GM18858 (cell line): Measurements from ENCODE around the gene SNIP1.
"Not testable (repeated sequence)": the region's sequence is repeated elsewhere in the genome, so short reads cannot be mapped to it uniquely, and the experiment has no call there.

Experiments
- ATAC-seq: cut with Tn5 transposase; IDR thresholded peaks from one replicate; pipeline ENCODE4 v1.9.1; 2021; ENCODE audit not compliant: unreplicated experiment

The SNIP1 gene

DNA sequence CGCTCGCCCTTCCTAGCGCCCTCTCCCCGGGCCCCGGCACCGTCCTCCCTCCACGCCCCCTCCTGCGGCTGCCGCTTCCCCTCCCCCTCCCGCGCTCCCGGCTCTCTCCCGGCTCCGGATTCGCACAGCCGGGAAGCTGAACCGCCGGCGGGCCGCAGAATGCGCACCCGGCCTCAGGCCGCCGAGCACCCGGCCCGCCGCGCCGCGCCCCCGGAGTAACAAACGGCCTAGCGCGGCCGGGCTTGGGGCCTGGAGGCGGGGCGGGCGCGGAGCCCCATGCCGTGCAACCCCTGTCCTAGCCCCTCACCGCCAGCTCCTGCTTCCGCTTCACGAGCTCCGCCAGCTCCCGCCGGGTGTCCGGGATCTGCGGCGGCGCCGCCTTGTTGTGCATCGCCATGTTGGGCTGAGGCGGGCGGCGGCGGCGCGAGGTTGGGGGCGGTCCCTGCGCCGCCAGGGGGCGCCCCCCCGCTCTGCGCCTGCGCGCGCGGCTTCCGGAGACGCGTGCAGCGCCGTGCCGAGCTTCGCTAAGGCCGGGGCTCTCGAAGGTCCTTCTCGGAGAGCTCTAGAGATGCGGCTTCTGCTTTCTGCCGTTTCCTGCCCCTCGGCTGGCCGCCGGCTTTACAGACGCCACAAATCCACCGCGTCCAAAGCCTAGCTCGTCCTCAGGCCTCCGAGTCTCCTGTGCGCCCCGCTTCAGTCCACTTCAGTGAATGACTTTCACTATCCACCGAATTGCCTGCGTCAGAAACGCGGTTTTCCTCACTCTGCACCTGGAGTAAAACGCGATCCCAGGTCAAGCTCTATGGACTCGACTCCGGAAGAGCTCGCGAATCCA is 39.5 kb downstream of the SNIP1 start, which contains the start of gene MEAF6:
MEAF6 (minus strand) TSS at position 417 of the 835 bp plus-strand sequence; CDS start at position 397, 20 bp downstream.
- peak; percentile 74 for ATAC-seq

DNA sequence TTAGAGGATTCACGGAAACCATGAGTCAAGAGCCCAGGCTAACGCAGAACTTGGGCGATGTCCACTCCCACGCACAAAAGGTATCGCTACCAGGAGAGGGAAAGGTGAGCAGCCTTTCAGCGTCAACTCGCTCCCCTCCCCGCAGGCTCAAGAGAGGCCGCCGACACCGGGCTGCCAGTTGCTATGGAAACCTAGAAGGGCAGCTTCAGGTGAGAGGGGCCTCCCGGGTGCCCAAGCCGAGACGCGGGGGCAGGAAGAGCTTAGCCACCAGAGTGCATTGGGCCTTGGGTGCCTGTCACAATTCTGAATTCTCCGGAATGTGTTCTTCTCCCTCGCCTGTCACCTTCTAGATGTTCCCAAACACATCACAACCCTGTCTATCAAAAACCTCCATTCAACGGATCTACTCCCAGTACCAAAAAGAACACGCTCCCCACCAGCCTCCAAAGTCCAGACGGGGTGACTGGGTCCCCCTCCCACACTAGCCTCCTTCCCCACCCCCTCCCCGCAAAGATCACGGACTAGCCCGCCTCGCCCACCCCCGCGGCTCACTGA is 40.2 kb downstream of the SNIP1 start:
- no peak for ATAC-seq

DNA sequence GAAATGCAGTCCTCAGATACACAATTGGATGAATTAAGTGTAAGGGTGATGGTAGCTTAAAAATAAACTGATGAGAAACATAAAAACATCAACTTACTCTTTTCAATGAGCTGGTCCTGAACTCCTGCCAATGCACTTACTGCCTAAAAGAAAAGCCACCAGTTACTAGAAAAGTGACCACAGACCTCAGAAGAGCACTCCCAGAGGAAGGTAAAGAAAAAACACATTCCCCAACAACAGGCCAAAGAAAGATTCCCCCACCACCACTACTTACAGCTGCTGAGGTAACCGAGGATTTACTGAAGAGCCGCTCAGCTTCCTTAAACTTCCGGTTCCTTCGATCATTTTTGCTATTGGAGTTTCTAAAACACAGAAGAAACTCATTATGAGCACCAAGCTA is 44.9 kb downstream of the SNIP1 start:
- ATAC-seq: no peak

DNA sequence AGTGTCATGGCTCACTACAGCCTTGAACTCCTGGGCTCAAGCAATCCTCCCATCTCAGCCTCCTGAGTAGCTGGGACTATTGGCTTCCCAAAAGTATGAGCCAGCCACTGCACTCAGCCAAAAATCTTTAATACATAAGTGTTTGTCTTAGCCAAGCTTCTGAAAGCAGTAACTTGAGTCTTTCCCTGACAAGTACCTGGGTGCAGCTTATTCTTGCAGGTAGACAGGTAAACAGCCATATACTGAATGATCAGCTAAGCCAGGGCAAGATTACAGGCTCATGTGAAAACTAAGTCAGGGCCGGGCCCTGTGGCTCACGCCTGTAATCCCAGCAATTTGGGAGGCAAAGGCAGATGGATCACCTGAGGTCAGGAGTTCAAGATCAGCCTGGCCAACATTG is 47.4 kb downstream of the SNIP1 start:
- no peak for ATAC-seq

DNA sequence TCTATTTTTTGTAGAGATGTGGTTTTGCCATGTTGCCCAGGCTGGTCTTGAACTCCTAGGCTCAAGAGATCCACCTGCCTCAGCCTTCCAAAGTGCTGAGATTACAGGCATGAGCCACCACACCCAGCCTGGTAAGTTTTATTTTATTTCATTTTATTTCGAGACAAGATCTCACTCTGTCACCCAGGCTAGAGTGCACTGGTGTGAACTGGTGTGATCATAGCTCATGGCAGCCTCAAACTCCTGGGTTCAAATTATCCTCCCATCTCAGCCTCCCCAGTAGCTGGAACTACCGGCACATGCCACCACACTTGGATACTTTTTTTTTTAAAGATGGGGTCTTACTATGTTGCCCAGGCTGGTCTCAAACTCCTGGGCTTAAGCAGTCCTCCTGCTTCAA is 51.3 kb downstream of the SNIP1 start:
- ATAC-seq: not testable (repeated sequence)

DNA sequence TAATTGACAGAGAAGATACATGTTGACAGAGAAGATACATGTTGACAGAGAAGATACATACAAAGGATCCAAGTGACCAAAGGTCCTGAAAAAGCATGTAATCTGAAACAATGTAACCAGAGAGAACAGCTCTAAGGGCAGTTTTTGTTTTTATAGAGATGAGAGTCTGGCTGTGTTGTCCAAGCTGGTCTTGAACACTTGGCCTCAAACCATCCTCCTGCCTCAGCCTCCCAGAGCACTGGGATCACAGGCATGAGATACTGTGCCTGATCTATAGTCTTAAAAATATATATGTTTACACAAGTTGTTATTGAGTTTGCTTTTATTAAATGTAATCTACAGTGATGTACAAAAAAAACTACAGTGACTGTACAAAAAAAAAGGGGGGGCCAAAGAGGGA is 52.0 kb downstream of the SNIP1 start:
- ATAC-seq: no peak

DNA sequence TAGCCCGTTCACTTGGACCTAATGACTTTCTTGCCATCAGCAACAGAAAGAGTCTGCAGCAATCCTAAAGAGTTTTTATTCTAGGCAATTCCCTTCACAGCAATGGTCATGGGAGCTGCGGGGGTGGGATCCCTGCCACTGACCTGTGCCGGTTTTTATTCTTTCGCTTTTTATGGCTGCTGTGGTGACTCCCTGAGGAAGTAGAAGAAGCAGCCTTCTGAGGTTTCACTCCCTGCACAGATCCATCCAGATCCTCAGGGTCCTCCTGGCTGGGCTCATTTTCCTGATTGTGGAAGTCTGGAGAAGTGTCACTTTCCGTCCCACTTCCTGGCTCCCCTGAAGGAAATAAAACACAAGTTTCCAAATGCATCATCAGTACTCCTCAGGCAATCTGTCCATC is 52.4 kb downstream of the SNIP1 start:
- ATAC-seq: no peak

DNA sequence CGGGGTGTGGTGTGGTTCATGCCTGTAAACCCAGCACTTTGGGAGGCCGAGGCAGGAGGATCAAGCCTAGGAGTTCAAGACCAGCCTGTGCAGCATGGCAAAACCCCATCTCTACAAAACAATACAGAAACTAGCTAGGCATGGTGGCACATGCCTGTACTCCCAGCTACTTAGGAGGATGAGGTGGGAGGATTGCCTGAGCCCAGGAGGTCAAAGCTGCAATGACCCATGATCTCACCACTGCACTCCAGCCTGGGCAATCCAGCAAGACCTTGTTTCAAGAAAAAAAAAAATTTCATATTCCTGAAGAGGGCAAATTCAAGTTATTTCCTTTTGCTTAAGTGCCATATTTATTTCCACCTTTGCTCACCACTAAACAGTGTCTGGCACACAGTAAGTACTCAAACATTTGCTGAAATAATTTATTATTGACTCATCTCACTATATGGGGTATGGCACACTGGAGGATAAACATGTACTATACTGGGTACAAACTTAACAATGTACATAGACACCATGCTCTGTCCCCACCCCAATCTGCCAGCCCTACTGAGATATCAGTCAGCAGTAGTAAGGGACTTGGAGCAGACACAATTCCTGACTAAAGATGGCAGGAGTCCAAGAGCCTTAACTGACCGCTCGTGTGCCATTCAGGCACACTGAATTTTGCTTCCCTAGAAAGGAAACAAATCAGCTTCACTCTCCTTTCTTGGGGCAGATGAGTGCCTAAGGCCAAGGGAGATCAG is 55.0 kb downstream of the SNIP1 start:
- no peak for ATAC-seq

DNA sequence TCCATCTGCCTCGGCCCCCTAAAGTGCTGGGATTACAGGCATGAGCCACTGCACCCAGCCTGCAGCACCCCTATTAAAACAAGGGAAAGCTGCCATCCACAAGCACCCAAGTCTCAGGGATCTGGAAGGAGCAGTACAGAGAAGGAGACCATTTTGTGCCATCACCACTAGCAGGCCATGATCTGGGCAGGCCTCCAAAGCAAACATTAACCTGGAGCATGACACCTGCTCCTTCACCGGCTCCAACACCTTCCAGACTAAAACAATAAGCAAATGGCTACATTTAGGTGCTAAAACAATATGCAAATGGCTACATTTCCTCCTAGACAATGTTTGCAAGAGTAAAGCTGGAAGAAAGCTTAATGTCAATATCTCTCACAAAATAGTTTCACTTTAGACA is 56.3 kb downstream of the SNIP1 start:
- ATAC-seq: no peak

DNA sequence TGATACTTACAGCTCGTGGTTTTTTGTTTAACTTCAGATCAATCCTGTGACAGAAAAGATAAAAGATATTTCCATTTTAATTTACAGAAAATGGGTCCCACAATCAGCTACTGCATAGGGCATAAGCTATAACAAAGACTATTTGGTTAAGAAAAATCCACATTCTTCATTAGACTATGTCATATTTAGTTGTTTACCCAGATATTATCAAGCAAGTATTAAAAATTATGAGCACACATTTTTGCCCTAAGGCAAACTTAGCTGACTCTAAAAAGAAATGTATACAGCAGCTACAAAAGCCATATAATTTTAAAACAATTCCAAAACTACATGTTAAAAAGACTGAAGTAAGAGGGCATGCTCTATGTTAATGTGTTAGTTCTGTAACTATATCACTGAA is 58.2 kb downstream of the SNIP1 start:
- ATAC-seq: no peak

DNA sequence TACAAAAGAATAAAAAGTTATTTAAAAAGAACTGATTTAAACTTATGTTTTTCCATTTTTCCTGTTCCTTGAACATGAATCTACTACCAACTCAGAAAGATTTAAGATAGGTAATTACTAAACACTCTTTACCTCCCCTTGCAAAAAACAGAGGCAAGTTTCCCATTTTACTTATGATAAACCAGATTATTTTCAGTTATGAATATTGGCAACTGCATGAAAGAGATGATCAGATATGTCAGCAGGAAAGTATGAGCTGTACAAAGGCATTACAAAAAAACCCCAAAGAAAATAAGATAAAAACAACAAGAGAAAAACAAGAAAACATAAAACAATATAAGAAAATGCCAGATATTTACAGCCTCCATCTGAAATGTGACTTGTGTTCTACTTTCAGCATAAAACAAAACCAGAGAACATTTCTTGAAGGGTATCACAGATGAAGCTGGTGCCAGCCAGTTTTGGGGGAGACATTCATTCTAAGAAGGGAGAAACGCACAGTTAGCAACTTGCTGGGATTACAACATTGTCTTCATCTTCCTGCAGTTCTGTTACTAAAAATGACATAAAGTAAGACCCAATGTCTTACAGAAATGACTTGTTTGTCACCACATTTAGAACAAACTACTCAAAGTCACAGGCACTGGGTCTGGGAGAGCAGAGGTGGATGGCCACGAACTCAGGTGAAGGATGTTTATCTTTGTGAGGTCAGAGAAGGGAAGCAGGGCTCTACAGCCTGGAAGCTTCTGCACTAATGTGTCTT is 60.6 kb downstream of the SNIP1 start:
- no peak for ATAC-seq

DNA sequence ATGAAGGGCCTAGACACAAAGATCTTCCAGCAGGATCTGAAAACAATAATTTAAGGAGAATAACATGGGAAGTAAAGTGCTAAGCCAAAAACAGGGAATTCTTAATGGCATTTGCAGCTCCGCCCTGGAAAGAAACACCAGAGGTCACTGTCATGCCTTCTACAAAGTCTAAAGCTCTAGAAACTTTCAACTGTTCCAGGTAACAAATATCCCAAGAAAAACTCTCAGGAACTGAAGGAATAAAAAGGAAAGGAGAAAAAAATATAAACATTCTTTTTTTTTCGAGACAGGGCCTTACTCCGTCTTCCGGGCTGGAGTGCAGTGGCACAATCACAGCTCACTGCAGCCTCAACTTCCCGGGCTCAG is 66.5 kb downstream of the SNIP1 start:
- no peak for ATAC-seq

DNA sequence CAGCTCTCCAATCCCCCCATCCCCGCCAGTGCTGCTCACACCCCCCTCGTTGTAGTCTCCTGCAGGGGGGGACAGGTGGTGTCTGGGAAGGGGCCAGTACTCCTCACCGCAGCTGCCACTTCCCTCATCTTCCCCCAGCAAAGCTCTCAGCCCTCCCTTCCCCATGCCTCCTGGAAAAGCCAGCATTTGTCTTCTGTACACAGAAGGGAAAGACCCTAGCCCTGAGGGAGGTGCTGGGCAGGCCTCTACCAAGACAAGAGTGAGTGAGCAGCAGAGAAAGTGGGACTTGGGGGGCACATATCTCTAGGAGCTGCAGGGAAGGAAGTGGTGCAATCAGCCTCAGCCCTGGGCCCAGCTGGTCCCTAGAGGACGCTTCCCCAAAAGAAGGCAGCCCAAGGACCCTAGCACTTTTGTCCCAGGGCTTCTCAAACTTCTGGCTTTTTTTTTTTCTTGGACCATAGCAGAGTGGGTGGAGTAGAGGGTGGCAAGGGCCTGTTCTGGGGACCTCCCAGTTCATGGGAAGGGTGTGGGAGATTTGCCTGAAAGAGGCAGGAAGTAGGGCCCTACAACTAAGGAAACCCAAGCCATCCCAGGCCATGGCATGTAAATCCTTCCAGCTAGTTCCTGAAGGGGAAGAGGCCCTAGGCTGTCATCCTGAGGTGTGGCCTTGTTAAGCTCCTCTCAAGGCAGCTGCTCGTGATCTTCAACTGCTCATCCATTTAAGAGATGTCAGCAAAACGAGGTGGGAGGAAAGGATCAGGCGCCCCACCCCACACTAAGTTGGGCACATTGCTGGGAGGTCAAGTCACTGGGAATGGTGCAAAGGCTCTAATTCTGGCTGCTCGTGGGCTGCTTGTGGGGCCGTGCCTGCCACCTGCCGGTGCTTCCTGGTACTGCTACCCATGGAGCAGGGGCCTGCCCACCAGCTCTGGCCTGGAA is 67.1 kb downstream of the SNIP1 start:
- no peak for ATAC-seq

DNA sequence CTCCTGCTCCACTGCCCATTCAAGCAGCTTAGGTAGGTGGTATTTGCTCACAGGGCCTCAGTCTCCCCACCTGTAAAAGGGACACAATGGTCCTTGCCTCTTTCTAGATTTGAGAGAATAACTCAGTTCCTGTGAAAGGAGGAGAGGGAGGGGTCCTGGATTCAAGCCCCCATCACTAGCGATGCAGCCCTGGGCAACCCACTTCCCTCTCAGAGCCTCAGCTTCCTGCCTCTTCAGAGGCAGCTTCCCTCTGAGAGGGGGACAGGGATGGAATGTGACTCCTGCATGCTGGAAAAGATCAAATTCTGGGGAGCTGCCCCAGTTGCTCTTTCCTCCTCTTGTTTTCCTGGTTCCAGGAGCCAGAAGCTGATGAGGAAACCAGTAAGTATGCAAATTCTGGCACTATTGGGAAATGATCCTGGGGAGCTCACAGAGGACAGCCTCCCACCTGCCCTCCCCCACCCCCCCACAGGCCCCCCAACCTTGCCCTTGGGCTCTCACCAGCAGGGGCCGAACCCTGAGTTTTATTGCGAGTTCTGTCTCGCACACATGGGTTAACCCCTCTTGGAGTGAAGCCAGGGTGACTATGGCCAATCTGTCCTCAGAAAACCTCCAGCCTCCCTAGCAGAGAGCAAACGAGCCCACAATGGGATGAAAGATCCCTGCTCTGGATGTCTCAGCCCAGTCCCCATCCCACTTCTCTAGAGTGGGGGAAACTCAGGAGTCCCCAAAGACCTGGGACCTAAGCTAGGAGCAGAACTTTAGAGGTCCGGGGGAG is 68.0 kb downstream of the SNIP1 start:
- no peak for ATAC-seq
